Measurements from ENCODE around the gene SS18L1.

SS18L1 gene

GRCh38 chr20:62167474-62167873 lies 23.9 kb downstream of the SS18L1 start:
- no peak overlapping the region for H3K4me3 ChIP-seq (ENCODE audit: low read length)
- DNase-seq (ENCODE audit: low read depth), result no peak
- TF ChIP-seq, protein P1, sequence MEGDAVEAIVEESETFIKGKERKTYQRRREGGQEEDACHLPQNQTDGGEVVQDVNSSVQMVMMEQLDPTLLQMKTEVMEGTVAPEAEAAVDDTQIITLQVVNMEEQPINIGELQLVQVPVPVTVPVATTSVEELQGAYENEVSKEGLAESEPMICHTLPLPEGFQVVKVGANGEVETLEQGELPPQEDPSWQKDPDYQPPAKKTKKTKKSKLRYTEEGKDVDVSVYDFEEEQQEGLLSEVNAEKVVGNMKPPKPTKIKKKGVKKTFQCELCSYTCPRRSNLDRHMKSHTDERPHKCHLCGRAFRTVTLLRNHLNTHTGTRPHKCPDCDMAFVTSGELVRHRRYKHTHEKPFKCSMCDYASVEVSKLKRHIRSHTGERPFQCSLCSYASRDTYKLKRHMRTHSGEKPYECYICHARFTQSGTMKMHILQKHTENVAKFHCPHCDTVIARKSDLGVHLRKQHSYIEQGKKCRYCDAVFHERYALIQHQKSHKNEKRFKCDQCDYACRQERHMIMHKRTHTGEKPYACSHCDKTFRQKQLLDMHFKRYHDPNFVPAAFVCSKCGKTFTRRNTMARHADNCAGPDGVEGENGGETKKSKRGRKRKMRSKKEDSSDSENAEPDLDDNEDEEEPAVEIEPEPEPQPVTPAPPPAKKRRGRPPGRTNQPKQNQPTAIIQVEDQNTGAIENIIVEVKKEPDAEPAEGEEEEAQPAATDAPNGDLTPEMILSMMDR (conservative IDR thresholded peaks at IDR 0.05; ENCODE audit: low read length), result no peak

GRCh38 chr20:62168061-62168460 lies 24.5 kb downstream of the SS18L1 start:
- DNase-seq (ENCODE audit: low read depth), result no peak
- no peak overlapping the region for H3K4me3 ChIP-seq (ENCODE audit: low read length)
- TF ChIP-seq, protein P1 (conservative IDR thresholded peaks at IDR 0.05; ENCODE audit: low read length), result no peak

DNA sequence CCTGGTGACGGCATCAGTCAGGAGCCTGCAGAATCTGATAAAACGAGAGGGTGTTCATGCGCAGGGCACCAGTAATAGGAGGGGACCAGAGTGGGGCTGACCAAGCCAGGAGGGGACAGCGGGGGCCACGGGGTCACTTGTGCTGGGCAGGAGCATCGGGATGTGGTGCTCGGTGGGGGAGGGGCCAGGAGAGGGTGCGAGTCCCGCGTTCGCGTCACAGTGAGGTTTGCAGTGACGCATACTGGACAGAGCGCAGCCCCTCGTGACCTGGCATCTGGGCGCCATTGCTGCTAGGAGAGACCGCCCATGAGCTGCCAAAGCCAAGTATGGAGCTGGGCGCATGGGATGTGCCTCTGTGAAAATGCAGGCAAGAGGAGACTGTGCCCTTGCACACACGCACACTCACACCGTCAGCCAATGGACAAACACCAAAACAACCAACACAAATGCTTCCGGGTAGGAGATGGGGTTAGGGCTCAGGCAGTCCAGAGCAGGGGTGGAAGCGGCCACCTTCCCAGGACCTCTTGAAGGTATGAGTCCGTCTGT lies 25.4 kb downstream of the SS18L1 start:
- DNase-seq (ENCODE audit: low read depth), result no peak
- H3K4me3 ChIP-seq (ENCODE audit: low read length), result no peak overlapping the region
- TF ChIP-seq, protein P1 (conservative IDR thresholded peaks at IDR 0.05; ENCODE audit: low read length), result no peak

- DNase-seq (ENCODE audit: low read depth), result no peak
- TF ChIP-seq, protein P1 (conservative IDR thresholded peaks at IDR 0.05; ENCODE audit: low read length), result no peak
- no peak overlapping the region for H3K4me3 ChIP-seq (ENCODE audit: low read length)
Measured at GRCh38 chr20:62170536-62170935, 27.0 kb downstream of the SS18L1 start.

- DNase-seq (ENCODE audit: low read depth), result no peak
- H3K4me3 ChIP-seq (ENCODE audit: low read length), result no peak overlapping the region
- TF ChIP-seq, protein P1 (conservative IDR thresholded peaks at IDR 0.05; ENCODE audit: low read length), result no peak
Measured at GRCh38 chr20:62171245-62171644, 27.7 kb downstream of the SS18L1 start.

DNA sequence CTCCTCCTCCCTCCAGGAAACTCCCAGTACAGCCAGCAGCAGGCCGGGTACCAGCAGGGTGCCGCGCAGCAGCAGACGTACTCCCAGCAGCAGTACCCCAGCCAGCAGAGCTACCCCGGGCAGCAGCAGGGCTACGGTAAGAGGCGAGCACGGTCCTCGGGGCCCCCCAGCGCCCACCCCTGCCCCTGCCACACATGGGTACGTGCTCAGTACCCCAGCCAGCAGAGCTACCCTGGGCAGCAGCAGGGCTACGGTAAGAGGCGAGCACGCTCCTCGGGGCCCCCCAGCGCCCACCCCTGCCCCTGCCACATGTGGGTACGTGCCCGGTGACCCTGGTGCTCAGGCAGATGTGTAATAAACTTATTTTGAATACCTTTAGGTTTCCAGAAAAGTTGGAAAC lies 29.1 kb downstream of the SS18L1 start:
- TF ChIP-seq, protein P1 (conservative IDR thresholded peaks at IDR 0.05; ENCODE audit: low read length), result no peak
- DNase-seq (ENCODE audit: low read depth), result no peak
- H3K4me3 ChIP-seq (ENCODE audit: low read length), result no peak overlapping the region

- TF ChIP-seq, protein P1 (conservative IDR thresholded peaks at IDR 0.05; ENCODE audit: low read length), result no peak
- no peak overlapping the region for H3K4me3 ChIP-seq (ENCODE audit: low read length)
- DNase-seq (ENCODE audit: low read depth), result no peak
Measured at GRCh38 chr20:62174021-62174804, 30.6 kb downstream of the SS18L1 start.
